Suppressor macrophage treated with lipopolysaccharide for 1 hour (primary cell): ENCODE measurements around the gene LRRC14B.
A peak's percentile ranks its signal among the peaks of the same experiment; 100 is the strongest.

Experiments used
- DNase-seq, 3 donors: peaks; one replicate each; pipeline ENCODE4 v3.0.0-alpha.2; 2020 to 2022

Gene LRRC14B

GRCh38 chr5:176296-176823, 14.9 kb upstream of the LRRC14B start:
- DNase-seq = no peak

DNA sequence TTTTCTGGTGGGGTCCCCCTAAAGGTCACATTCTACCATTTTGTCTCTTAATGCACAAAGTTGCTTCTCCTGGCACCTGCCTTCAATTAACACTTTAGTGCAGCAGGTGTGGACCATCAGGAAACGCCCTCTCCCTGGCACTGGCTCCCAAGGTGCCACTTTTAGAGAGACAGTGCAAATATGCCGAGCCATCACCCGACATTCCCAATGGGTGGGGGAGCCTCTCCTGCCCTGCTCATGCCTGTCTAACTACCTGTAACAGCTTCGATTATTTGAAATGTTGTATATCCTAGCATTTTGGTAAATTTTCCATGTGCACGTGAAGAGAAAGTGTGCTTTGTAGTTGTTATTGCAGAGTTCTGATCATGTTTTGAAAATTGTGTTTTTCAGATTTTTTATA, 13.2 kb upstream of the LRRC14B start:
- DNase-seq = no peak

DNA sequence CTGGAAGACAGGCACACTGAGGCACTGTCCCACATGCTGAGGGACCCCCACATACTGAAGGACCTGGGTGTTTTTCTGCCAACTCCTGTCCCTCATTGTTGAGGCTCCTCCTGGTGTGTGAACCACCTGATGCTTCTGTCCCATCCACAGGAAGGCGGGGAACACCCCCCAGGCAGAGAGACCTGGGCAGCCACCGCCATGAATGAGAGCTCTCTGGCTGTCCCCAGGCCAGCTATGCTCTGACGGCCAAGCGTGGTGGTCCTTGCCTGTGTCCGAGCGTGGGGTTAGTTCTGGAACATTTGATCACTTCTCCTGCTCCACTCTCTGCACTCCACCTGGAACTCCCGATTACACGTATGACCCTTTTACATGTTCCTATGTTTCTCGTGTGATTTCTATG, 11.9 kb upstream of the LRRC14B start:
- DNase-seq = no peak

GRCh38 chr5:180286-180918, 10.9 kb upstream of the LRRC14B start:
- no peak for DNase-seq

DNA sequence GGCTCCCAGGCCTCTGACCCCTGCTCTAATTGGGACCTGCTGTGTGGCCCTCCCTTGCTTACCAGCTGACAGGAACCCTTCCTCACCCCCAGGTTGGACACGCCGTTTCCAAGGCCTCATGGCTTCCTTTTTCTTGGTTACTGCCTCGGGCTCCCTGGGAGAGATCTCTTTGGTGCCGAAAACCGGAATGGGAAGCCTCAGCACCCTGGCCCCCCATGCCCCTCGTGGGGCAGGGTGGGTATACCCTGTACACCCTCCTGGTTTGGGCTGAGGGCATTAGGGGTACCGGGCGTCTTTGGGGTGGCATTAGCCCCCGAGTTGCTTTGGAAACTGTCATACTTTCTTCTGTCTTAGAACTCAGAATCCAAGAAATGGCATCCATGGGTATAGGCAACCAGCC, 10.1 kb upstream of the LRRC14B start:
- no peak for DNase-seq

DNA sequence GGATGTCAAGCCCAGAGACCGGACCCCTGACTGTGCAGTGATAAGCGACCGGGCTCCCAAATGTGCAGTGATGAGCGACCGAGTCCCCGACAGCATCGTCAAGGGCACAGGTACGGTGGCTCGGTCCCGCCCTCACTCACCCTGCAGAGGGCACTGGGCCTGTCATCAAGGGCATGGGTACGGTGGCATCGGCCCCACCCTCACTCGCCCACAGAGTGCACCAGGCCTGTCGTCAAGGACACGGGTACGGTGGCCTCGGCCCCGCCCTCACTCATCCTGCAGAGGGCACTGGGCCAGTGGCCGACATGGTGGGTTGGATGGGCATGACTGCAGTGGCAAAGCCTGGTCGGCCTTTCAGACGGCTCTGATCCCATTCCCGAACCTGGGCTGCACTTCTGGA, 9.7 kb upstream of the LRRC14B start:
- no peak for DNase-seq

GRCh38 chr5:182126-182525, 9.2 kb upstream of the LRRC14B start:
- DNase-seq = no peak

DNA sequence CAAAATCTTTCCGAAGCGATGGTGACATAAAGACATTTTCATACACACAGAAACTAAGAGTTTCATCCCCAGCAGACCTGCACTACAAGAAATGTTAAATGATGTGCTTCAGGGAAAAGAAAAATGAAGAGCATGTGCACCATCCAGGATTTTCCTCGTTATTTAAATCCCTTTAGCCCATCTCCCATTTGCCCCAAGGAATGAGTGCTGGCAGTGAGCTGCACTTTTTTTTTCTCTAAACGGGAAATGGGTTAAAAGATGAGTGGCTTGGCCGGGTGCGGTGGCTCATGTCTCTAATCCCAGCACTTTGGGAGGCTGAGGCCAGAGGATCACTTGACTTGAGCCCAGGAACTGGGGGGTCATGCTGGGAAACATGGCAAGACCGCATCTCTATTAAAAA, 6.8 kb upstream of the LRRC14B start:
- DNase-seq = no peak

- DNase-seq = no peak
Measured at GRCh38 chr5:185095-186070, 5.9 kb upstream of the LRRC14B start.

DNA sequence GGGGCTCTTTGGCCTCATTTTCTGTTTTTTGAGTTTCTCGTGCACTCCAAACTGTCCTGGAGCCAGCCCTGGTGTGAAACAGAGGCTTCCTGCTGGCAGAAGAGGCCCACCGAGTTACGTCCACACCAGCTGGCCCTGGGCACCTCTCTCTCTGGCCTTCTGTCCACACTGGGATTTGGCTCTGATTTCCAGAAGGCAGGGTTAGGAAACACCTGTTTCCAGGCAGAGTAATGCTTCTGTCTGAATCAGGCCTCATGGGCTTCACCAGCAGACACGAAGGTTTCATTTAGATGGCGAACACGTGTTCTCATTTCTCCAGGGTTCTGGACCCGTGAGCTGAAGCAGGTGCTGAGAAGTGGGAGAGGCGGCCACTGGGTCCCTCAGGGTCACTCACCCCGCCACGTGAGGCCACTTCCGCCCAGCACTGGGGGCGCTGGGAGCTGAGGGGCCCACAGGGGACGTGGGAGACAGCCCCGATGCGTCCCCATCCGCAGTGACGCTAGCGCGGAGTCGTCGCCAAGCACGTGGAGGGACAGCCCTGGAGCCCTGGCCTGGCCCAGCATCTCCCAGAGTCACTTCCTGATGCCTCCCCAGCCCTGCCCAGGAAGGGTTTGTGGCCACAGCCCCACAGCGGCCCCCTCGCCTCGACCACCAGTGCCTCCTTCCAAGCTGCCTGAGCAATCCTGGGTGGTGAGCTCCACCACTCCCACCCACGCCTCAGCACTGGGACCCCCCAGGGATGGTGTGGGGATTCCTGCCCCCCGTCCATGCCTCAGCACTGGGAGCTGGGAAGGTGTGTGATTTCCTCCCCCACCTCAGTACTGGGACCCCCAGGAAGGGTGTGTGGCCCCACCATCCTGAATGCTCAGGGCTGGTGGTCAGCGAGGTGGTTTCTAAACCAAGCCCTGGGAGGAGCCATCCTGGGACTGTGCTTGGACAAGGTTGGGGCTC, 4.9 kb upstream of the LRRC14B start:
- no peak for DNase-seq

DNA sequence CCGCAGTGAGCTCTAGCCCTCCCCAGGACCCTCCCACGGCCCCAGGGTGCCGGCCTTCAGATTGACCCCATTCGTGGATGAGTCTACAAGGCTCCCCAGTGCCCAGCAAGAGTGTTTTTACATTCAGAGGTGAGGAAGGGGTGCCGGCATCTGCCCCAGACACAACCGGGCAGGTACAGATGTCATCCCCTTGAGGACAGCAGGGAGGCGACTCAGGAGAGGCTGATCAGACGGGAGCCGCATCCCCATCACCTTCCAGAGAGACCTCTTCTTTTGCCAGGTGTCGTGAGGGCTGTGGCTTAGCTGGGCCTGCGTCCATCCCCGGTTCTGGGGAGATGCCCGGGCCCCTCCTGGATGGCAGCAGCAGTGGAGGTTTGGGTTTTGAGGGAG, 4.3 kb upstream of the LRRC14B start:
- no peak for DNase-seq

GRCh38 chr5:187617-188451, 3.5 kb upstream of the LRRC14B start:
- no peak for DNase-seq

DNA sequence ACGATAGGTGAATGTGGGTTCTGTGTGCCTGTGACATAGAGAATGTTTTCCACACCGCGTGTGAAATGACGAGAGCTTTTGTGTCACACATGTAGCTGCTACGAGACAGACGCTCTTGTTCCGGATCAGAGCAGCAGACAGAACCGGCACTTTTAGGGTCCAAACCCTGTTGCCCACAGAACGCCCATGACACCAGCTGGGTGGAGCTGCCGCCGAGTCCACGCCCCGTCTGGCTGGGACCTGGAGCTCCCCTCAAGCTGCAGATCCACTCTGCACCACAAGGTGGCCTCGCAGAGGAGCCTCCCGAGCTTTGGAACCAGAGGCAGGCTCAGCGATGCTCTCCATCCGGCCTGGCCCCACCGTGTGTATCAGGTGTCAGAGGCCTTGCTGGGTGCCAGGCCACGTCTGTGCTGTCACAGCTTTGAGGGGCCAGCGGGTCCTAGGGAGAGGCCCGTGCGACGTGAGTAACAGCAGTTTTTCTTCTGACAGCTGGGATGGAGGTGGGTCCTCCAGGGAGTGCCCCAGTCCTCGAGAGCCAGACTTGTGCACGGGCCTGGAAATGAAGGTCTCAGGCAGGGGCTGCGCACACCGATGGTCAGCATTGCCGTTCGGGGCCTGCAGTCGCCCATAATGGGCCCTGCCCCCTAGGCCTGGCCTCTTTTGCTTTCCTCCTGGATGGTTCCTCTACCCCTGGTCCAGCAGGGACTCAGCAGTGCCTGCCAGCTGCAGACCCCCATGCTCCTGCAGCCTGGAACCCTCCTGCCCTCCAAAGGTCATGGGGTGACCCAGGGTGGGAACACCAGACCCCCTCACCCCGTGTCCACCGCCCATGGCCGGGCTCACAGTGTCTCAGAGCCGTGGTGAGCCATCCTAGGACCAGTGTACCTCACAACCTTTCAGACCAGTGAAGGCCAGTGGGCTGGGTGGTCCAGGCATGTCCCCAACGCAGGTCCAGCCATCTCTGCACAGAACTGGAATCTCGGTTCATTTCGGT, 2.5 kb upstream of the LRRC14B start:
- peak; percentile 84 to 91 (median 89) for DNase-seq

GRCh38 chr5:189486-189885, 1.8 kb upstream of the LRRC14B start:
- no peak for DNase-seq

DNA sequence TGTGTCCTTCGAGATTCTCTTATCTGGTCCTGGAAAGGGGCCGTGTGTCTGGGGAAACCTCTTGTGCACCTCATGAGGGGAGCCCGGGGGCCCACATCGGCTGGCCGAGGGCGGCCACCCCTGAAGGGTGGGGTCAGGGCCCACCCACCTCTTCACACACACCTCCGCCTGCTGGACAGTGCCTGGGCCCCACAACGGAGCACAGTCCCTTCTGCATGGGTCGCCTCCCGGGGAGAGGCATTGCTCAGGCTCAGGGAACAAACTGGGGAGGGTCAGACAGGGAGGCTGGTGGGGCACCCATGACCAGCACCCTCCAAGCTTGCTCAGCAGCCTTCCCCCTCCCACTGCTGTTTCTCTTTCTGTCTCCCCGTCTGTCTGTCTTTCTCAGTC, 1.3 kb upstream of the LRRC14B start:
- DNase-seq = no peak

DNA sequence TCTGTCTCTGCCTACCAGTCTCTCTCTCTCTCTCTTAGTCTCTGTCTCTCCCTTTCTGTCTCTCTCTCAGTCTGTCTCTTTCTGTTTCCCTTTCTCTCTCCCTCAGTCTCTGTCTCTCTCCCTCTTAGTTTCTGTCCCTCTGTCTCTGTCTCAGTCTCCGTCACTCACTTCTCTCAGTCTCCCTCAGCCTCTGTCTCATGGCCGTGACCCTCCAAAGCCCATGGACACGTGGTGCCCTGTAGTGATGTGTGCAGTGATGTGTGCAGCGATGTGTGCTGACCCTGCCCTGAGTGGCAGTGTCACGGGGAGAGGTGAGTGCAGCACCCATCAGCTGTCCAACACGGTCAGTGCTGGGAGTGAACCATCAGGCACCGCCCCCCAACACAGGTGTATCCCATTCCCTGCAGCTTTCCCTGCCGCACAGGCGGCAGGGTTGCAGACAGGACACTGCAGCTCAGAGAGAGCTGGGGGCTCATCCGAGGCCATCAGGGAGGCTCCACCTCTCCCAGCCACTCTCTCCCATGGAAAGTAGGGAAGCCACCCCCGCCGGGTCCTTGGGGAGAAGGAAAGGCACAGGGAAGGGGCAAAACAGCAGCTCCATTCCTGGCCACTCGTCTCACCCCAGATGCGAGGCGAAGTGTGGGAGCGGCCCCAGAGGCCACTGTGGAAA, 794 bp upstream of the LRRC14B start:
- DNase-seq = no peak

- no peak for DNase-seq
Measured at GRCh38 chr5:191949-192690, 825 bp downstream of the LRRC14B start.

DNA sequence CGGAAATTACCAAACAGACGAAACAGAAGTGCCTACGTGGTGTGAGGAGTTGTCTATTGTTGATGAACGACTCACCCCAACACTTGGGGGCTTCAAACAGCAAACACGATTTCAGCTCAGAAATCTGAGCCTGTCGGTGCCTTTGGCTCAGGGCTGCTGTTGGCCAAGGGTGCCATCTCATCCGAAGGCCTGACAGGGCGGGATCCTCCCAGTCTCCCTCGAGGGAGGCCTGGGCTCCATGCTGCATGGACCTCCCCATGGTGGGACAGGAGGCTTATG, 1.3 kb downstream of the LRRC14B start:
- DNase-seq = no peak

- DNase-seq = no peak
Measured at GRCh38 chr5:192970-193831, 1.9 kb downstream of the LRRC14B start.
